Neural cell (in vitro differentiated cells): ENCODE measurements around the gene RITA1.

ENCODE experiments used
- CTCF ChIP-seq: fragments of 450-650 bp; IDR thresholded peaks from 2 replicates; pipeline ENCODE4 v1.5.1; 2014; ENCODE audit warnings: antibody characterized with exemption, mild to moderate bottlenecking, moderate library complexity; ENCODE audit not compliant: poor library complexity, severe bottlenecking
- EP300 ChIP-seq: fragments of 450-650 bp; conservative IDR thresholded peaks from 2 replicates; pipeline ENCODE4 v1.6.1; 2014; ENCODE audit warnings: antibody characterized with exemption, mild to moderate bottlenecking, moderate library complexity; ENCODE audit not compliant: poor library complexity, severe bottlenecking
- EZH2 ChIP-seq: fragments of 200-600, 300-800 bp; shearing (Covaris generic), sonication (generic); IDR thresholded peaks from 2 replicates; pipeline ENCODE4 v1.6.1; 2014; ENCODE audit warnings: antibody characterized with exemption, low read length, borderline replicate concordance, mild to moderate bottlenecking; ENCODE audit not compliant: insufficient read depth, poor library complexity, severe bottlenecking
- POLR2AphosphoS5 ChIP-seq: IDR thresholded peaks from 2 replicates; pipeline ENCODE4 v1.6.1; 2012
- RAD21 ChIP-seq: fragments of 450-650 bp; conservative IDR thresholded peaks from 2 replicates; pipeline ENCODE4 v1.6.1; 2014; ENCODE audit warnings: antibody characterized with exemption, mild to moderate bottlenecking, moderate library complexity
- TAF1 ChIP-seq: IDR thresholded peaks from 2 replicates; pipeline ENCODE4 v1.6.1; 2012; ENCODE audit warnings: low read depth

- no peak for TF ChIP-seq EP300
- no peak for TF ChIP-seq RAD21
- TF ChIP-seq CTCF, result no peak
- no peak for TF ChIP-seq POLR2AphosphoS5
- no peak for TF ChIP-seq EZH2
- TF ChIP-seq TAF1, result no peak
Measured at GRCh38 chr12:113184900-113185179, 681 bp upstream of the RITA1 start.
